Stimulated activated memory B cell treated with anti-CD40 and anti-IgM and Interleukin-4, amounts not matched to agents 10 μg/mL and 1 μg/mL and 100 μg/mL, for 72 hours (primary cell): ENCODE data around the gene FOXJ3.
A peak's percentile ranks its signal among the peaks of the same experiment; 100 is the strongest.

ENCODE experiments used
- ATAC-seq: fragments of 150-1000 bp; cut with Tn5 transposase; 2 replicates; pipeline ENCODE4 v1.10.0; 2021
- H3K27ac Mint-ChIP-seq: one replicate; pipeline ENCODE4 v1.8.0; 2022; ENCODE audit warnings: mild to moderate bottlenecking, mixed read lengths
- H3K27me3 Mint-ChIP-seq: one replicate; pipeline ENCODE4 v1.8.0; 2022; ENCODE audit warnings: mixed read lengths
- H3K36me3 Mint-ChIP-seq: one replicate; pipeline ENCODE4 v1.8.0; 2022; ENCODE audit warnings: mixed read lengths
- H3K4me1 Mint-ChIP-seq: one replicate; pipeline ENCODE4 v1.8.0; 2022; ENCODE audit warnings: mixed read lengths
- H3K4me3 Mint-ChIP-seq: one replicate; pipeline ENCODE4 v1.8.0; 2022; ENCODE audit warnings: mild to moderate bottlenecking, moderate library complexity, mixed read lengths
- H3K9me3 Mint-ChIP-seq: one replicate; pipeline ENCODE4 v1.8.0; 2022; ENCODE audit warnings: mixed read lengths

FOXJ3 gene

GRCh38 chr1:42133809-42134526 lies 201.1 kb downstream of the FOXJ3 start:
- Mint-ChIP-seq H3K4me3 (no peak overlapping the region), H3K27me3 (peaks cover 32% of the 10 kb centered on the region), H3K4me1 (peaks cover 11% of the 10 kb centered on the region), H3K36me3 (no peaks in the 10 kb centered on the region), H3K27ac (no peak overlapping the region), H3K9me3 (no peaks in the 10 kb centered on the region)
- ATAC-seq = no peak

DNA sequence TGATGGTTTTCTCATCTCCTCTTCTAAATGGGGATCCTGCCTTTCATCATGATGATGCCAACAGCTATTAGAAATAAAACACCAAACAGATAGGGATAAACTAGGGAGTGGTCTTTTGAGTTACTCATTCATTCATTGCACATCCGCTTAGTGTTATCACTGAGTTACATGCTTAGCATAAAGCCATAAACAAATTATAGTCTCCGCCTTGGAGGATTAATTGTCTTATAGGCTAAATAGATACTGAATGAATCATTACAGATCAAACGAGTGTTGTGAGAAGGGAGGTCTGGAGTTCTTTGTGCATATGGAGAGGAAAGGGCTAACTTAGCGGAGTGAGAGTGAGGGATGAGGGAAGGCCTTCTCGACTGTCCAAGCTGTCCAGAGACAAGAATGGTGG lies 201.6 kb downstream of the FOXJ3 start:
- peaks cover 11% of the 10 kb centered on the region for H3K4me1 Mint-ChIP-seq
- no peaks in the 10 kb centered on the region for H3K36me3 Mint-ChIP-seq
- ATAC-seq = no peak
- peaks cover 29% of the 10 kb centered on the region for H3K27me3 Mint-ChIP-seq
- no peaks in the 10 kb centered on the region for H3K9me3 Mint-ChIP-seq
- no peak overlapping the region for H3K27ac Mint-ChIP-seq
- H3K4me3 Mint-ChIP-seq = no peak overlapping the region

- ATAC-seq = no peak
- Mint-ChIP-seq H3K27me3 (peaks cover 16% of the 10 kb centered on the region), H3K27ac (no peak overlapping the region), H3K4me1 (no peaks in the 10 kb centered on the region), H3K9me3 (no peaks in the 10 kb centered on the region), H3K4me3 (no peak overlapping the region), H3K36me3 (no peaks in the 10 kb centered on the region)
These were observed 204.9 kb downstream of the FOXJ3 start for GRCh38 chr1:42130061-42130660.

DNA sequence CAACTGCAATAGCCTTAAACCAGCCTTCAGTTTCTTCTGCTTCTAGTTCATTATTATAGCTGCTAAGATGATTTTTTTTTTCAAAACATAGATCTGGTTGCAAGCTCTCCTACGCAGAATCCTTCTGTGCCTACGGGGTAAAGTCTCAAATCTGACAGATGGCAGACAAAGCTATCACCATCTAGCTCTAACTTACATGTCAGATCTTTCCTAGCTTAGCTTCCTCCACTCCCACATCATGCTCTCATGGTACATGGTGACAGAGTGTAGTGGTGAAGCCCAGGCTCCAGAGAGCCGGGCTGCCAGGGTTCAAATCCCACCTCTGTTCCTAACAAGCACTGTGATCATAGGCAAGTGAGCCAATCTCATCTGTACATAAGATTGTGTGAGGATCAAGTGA lies 206.1 kb downstream of the FOXJ3 start:
- no peaks in the 10 kb centered on the region for H3K4me1 Mint-ChIP-seq
- no peak for ATAC-seq
- H3K27me3 Mint-ChIP-seq = peaks cover 21% of the 10 kb centered on the region
- H3K4me3 Mint-ChIP-seq = no peak overlapping the region
- H3K36me3 Mint-ChIP-seq = no peaks in the 10 kb centered on the region
- no peaks in the 10 kb centered on the region for H3K9me3 Mint-ChIP-seq
- H3K27ac Mint-ChIP-seq = no peak overlapping the region

DNA sequence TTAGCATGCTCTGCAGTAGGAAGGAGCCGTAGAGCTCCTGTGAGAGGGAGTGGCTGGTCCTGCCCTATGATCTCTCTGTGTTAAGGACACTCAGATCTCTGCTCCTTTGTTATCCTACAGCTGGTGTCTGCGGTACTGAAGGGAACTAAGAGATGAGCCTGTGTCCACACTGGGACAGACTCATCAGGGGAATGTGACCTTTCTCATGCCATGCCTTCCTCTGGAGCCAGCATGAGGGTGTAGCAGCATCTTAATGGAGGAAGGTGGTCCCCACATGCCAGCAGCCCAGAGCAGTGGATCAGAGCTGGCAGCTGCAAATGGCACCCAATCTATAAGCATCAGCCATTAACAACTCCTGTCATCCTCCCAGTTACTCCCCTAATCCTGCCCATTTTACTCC lies 206.5 kb downstream of the FOXJ3 start:
- Mint-ChIP-seq H3K27me3 (peaks cover 26% of the 10 kb centered on the region), H3K9me3 (no peaks in the 10 kb centered on the region), H3K4me1 (no peaks in the 10 kb centered on the region), H3K27ac (no peak overlapping the region), H3K4me3 (no peak overlapping the region), H3K36me3 (no peaks in the 10 kb centered on the region)
- peak; percentile 24 for ATAC-seq

GRCh38 chr1:42127767-42128166 lies 207.3 kb downstream of the FOXJ3 start:
- Mint-ChIP-seq H3K4me3 (no peak overlapping the region), H3K9me3 (no peaks in the 10 kb centered on the region), H3K4me1 (no peaks in the 10 kb centered on the region), H3K27ac (no peak overlapping the region), H3K27me3 (peaks cover 26% of the 10 kb centered on the region), H3K36me3 (no peaks in the 10 kb centered on the region)
- ATAC-seq = no peak
